Mesangial cell (primary cell): ENCODE data around the gene PSPC1. TPM values are rescaled to one million over a fixed set of nuclear protein-coding genes. Genes with fewer than 3 reads are reported as not detected.

Source experiments
- total RNA-seq: library from RNA; depleted of rRNA; stranded (reverse); fragments of >200 nt; gene quantifications from 2 replicates; pipeline ENCODE4 v1.2.3, GENCODE V29; 2015

The PSPC1 gene
- total RNA-seq = 31.1 and 39.9 TPM in 2 replicates

DNA sequence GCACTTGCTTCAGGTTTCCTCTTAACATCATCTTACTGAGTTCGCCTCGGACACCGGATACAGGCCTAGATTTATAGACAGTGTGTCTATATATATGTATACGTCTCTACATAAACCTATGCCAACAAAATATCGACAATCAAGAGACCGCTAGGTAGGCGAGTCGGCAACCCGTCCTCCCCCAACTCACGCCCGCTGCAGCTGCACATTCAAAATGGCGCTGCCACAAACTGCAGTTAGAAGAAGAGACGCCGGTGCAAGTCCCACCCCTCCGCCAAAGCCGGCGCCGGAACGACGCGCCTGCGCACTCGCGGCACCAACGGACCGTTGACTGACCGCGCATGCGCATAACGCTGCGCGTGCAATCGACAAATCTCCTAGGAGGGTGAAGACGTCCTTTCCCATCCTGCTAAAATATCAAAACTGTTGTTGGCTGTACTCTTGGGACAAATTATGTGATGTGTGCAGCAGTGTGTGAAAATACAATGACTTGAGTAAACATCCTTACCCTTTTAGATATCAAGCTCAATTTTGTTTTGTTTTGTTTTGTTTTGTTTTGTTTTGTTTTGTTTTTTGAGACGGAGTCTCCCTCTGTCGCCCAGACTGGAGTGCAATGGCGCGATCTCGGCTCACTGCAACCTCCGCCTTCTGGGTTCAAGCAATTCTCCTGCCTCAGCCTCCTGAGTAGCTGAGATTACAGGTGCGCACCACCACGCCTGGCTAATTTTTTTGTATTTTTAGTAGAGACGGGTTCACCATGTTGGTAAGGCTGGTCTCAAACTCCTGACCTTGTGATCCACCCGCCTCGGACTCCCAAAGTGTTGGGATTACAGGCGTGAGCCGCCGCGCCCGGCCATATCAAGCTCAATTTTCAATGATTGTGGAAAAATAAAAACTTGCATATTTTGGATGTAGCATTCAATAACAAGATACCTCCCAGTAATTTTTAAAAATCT, at the start of gene PSPC1:
TSS of gene PSPC1 (minus strand) at position 219 of the 956 bp plus-strand sequence. CDS start at position 31, 188 bp downstream.

Other genes starting within 250 kb of the PSPC1 start
- gene TPTE2, start 221.4 kb downstream of the PSPC1 start, total RNA-seq = not detected in 2 replicates
- gene MPHOSPH8, start 149.3 kb downstream of the PSPC1 start, total RNA-seq = 7.5 and 8.7 TPM in 2 replicates
- 4.2 and 6.1 TPM in 2 replicates for gene ZMYM5, start 80.7 kb upstream of the PSPC1 start, total RNA-seq
- gene ZMYM2, start 175.8 kb upstream of the PSPC1 start, total RNA-seq = 20.5 and 28.9 TPM in 2 replicates